GM11168 (cell line): ENCODE measurements around the gene TP63.

ENCODE experiments used
- in situ Hi-C: fragments of 300-500 bp; cut with MboI; formaldehyde crosslinking; loops from one replicate; pipeline ENCODE4 v1.12.0; 2022; ENCODE audit warnings: low sequenced_read_pairs; ENCODE audit not compliant: unreplicated experiment

The TP63 gene

GRCh38 chr3:189901481-189901880 lies 270.3 kb downstream of the TP63 start:
- in situ Hi-C loops: no loop called here

GRCh38 chr3:189902230-189903186 lies 271.3 kb downstream of the TP63 start:
- in situ Hi-C loops: no loop called here

DNA sequence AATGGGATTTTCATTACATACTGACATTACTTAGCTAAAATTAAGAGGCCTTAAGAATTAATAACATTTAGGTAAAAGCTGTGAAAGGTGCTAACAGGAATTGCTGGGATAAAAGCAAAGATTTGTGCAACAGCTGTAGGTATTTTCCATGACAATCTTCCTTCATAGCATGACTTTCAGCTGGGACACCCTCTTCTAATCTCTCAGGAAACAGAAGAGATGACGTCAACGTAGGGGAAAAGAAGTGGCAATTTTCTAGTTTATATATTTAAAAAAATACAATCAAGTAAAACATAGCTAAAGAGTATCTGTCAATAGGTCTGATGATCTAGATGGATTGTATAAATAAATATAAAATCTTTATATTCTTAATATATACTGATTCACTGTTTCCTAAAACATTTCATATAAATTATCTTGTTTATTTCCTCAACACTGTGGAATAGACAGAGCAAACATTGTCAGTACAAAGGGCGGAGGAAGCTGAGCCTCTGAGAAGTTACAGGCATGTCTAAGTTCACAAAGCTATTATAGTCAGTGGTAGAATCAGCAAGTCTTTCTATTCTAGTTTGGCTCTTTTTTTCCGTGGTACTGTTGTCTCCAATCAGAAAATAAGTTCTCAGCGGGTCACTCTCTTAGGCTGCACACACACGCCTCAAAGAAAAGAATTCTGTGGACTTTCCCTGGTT lies 272.5 kb downstream of the TP63 start:
- in situ Hi-C loops: no loop called here

DNA sequence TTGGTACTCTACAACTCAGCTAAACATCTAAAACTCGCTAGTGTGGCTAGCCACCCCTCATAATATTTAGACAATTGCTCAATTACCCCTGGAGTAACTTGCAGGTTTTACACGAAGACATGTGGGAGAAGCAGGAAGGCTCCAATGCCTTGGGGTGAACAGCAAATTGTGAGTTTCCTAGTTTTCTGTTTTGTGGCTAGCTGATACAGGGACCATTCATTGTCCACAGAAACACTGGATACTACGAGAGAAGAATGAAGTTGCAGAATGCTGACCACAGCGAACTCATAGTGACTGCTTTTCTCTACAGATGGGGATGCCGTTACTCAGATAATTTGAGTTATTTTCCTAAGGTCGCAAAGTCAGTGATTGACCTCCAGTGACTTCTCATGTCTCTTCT lies 276.6 kb downstream of the TP63 start:
- in situ Hi-C loops: no loop called here

GRCh38 chr3:189908646-189909045 lies 277.5 kb downstream of the TP63 start:
- in situ Hi-C loops: no loop called here

- in situ Hi-C loops: no loop called here
Observed at GRCh38 chr3:189909139-189909538, 277.9 kb downstream of the TP63 start.

DNA sequence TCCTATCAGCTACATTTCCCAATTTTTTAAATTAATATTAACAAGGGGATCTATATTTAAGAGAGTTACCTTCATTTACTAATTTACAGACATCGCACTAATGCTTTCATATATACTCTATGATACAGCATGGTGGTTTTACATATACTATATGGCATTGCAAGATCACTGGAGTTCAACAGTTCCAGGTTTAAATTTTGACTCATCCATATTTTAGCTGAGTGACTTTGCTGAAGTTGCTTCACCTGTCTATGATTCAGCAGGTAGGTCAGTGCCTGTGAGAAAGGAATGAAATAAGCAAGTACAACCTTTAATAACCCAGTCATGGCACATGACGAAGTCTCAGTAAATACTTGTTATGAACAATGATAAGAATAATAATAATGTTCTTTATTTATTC lies 278.4 kb downstream of the TP63 start:
- in situ Hi-C loops: no loop called here

DNA sequence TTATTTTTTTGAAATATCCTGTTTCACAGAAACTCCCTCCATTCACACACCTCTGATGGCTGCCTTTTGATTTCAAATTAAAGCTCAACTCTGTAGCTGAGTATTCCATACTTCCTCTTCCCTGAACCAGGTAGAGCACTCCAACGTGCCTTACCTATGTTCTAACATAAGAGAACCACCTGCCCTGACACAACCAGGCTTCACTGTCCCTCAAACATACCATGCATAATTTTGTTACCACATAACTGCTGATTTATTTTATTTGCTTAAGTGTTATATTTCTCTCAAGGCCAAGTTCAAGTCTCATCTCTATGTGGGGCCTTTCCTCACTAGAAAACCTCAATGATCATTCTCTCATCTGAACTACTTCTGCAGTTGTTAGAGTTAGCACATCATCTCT lies 279.8 kb downstream of the TP63 start:
- in situ Hi-C loops: no loop called here

- in situ Hi-C loops: no loop called here
Observed at GRCh38 chr3:189914799-189915198, 283.6 kb downstream of the TP63 start.

DNA sequence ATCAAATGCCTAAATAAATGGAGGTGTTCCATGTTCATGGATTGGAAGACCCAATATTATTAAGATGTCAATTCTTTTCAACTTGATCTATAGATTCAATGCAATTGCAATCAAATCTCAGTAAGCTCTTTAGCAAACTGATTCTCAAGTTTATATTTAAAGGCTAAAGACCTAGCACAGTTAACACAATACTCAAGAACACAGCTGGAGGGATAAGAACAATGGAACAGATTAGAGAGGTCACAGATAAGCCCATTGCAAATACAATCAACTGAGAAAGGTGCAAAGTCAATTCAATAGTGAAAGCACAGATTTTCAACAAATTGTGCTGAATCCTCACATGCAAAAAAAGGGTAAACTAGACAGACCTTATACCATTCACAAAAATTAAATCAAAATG lies 290.6 kb downstream of the TP63 start:
- in situ Hi-C loops: no loop called here

- in situ Hi-C loops: loop anchor here (25.0 kb wide), 1 partner anchor 416 kb away; no protein-coding TSS in a partner anchor
Observed at GRCh38 chr3:189927975-189928895, 297.0 kb downstream of the TP63 start.

DNA sequence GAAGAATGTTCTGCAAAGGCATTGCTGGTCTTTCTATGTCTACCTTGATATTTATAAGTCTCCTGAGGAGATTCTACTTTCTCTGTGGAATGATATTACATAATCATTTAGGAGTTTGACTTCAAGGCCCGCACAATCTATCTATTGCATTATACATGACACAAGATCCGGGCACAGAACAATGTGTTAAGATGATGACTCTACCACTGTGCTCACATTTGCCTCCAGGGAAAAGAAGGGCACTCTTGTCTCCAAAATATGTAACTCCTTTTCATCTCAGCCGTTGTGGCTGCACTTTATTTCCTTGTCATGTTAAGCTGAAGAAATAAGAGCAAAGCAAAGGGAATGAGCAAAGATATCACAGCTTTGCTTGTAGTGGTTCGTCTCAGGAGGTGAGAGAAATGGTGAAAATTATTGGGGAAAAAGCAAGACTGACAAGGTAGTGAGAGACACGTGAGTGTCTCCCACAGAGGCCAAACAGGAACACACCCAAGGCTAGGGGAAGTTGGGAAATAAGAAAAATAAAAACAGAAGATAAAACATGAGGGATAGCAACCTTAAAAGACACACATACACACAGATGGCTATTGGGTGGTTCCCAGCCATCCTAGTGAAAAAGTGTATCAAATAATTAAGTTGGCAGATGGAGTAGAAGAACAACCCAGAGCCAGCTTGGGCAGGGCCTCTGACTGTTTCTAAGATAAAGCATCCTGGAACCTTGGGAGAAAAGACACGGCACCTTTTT lies 305.2 kb downstream of the TP63 start:
- in situ Hi-C loops: loop anchor here (25.0 kb wide), 1 partner anchor 424 kb away; no protein-coding TSS in a partner anchor

GRCh38 chr3:189937302-189938127 lies 306.3 kb downstream of the TP63 start:
- in situ Hi-C loops: loop anchor here (25.0 kb wide), 1 partner anchor 425 kb away; no protein-coding TSS in a partner anchor

GRCh38 chr3:189941125-189941524 lies 309.9 kb downstream of the TP63 start:
- in situ Hi-C loops: loop anchor here (25.0 kb wide), 1 partner anchor 429 kb away; no protein-coding TSS in a partner anchor

DNA sequence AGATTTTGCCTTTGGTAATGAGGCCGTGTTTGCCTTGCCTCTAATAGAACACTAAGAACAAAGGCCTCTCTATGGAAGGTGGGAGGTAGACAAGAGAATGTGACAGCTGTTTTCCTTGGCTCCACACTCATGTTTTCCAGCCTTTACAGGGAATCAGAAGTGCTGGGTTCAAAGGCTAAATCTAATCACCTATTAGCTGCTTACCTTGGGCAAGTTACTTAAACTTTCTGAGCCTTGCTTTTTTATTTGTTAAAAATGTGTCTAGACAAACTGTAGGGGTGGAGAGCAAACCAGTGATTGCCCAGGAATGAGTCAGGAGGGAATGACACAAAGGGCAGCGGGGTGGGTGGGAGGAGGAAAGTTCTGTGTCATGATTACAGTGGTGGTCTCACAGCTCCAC lies 310.5 kb downstream of the TP63 start:
- in situ Hi-C loops: loop anchor here (25.0 kb wide), 1 partner anchor 429 kb away; no protein-coding TSS in a partner anchor

GRCh38 chr3:189942948-189943347 lies 311.8 kb downstream of the TP63 start:
- in situ Hi-C loops: loop anchor here (25.0 kb wide), 1 partner anchor 431 kb away; no protein-coding TSS in a partner anchor

DNA sequence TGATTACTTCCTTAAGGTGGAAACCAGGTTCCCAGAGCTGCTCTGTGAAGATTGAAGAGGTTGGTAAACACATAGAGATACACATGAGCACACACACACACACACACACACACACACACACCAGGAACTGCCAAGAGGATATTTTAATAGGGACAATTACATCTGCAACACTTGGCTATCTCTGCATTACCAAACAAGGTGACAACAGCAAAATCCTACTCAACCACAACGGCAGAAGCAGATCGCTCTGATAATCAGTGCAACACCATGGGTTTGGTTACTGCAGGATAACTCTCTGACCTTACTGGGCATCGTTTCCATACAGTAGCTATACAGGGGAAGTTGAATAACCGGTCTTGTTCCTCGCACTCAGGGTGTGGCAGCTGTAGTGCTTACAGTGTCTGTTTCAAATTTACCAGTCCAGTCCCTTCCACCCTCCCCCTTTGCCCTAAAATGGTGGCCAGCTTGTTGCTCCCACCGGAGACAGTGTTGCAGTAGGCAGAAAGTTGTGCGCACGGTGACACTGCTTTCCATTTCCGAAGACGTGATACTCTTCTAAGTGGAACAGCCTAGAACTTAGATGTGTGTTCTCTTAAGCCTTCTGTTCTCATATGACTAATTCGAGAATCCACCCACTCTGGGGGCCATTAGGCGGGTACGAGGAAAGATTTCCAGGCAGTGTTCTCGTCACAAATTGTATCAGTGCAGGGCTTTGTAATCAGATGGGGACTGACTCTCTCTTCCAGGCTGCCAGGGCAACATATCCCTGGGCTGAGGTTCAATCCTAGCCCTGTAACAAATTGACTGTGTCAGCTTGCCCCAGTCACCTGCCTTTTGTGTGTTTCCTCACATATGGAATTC lies 313.3 kb downstream of the TP63 start:
- in situ Hi-C loops: loop anchor here (25.0 kb wide), 1 partner anchor 432 kb away; no protein-coding TSS in a partner anchor
